Activated naive CD4-positive, alpha-beta T cell treated with anti-CD3 and anti-CD28 coated beads, Interleukin-2, amount 50 U/mL, for 72 hours (primary cell): ENCODE results near the gene PTPRR. TPM values are rescaled to one million over a fixed set of nuclear protein-coding genes. Genes with fewer than 3 reads are reported as not detected.

Experiments
- ATAC-seq, 2 donors: fragments of 150-1000 bp; cut with Tn5 transposase; 2 replicates each; pipeline ENCODE4 v1.10.0; 2021; ENCODE audit warnings: mild to moderate bottlenecking in 2 of 2, moderate library complexity in 2 of 2
- DNase-seq, 2 donors: peaks; one replicate each; pipeline ENCODE4 v3.0.0; 2021 to 2022; ENCODE audit warnings: low spot score in 2 of 2
- H3K27ac Mint-ChIP-seq, 2 donors: one replicate each; pipeline ENCODE4 v1.8.0; 2022; ENCODE audit warnings: mild to moderate bottlenecking in 2 of 2, mixed read lengths in 2 of 2
- H3K36me3 Mint-ChIP-seq, 2 donors: one replicate each; pipeline ENCODE4 v1.8.0; 2022; ENCODE audit warnings: mixed read lengths in 2 of 2
- H3K9me3 Mint-ChIP-seq, 2 donors: one replicate each; pipeline ENCODE4 v1.8.0; 2022; ENCODE audit warnings: mixed read lengths in 2 of 2
- total RNA-seq, 2 donors: library from RNA; stranded (reverse); gene quantifications; one replicate each; pipeline ENCODE4 v1.2.3, GENCODE V29; 2022

The PTPRR gene
- total RNA-seq, 2 donors from 2014 or later = not detected

DNA sequence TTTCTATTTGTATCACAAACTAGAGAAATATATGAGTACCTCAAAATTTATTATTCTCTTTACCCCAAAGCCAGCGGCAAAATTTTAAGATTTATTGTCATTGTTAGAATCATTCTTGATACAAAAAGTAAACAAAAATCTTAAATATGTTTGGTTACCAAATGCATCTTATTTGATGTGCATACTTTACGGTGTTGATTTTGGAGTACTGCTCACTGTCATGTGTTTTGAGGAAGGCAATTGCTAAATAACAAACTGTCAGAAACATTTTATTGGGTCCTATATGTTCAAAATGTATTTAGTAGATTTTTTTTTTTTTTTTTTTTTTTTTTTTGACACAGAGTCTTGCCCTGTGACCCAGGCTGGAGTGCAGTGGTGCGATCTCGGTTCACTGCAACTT lies 124.9 kb downstream of the PTPRR start:
- peaks cover 0 to 6% of the 10 kb centered on the region in 2 donors for H3K9me3 Mint-ChIP-seq
- DNase-seq (no peak), ATAC-seq (no peak)
- H3K36me3 Mint-ChIP-seq = no peaks in the 10 kb centered on the region
- H3K27ac Mint-ChIP-seq = no peak overlapping the region

DNA sequence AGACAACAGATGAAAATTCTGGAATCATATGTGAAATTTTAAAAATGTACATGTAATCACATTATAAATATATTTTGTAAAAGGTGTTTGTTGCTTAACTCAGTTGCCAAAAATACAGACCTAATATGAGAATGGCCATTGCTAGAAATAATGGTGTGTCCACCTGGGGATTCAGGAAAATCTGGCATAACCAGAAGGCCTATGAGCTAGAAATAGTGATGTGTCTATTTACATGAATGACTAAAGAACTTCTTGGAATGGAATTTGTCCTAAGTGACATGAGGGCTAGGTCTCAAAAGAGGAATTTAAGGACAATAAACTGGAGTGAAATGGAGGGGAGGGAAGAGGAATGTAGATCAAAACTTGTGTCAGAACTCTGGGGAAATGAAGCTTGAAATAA lies 126.4 kb downstream of the PTPRR start:
- ATAC-seq (no peak), DNase-seq (no peak)
- H3K9me3 Mint-ChIP-seq = peaks cover 0 to 6% of the 10 kb centered on the region in 2 donors
- no peaks in the 10 kb centered on the region for H3K36me3 Mint-ChIP-seq
- H3K27ac Mint-ChIP-seq = no peak overlapping the region

DNA sequence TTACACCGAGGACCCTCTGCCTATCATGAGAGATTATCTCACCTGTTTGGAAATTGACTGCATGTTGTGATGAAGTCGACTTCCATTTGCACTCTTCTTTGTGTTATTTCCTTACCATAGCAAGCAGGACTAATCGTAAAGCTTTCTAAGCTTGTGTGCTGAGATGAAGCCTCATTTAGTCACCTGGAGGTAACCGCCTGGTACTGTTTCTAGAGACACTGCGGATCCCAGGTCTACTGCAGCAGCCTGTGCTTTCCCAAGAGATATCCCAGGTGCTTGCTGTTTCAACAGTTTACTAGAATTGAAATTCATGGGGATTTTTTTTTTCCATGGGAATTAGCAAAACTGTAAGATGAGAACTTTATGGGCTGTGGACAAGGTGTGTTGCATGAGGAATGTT lies 131.8 kb downstream of the PTPRR start:
- Mint-ChIP-seq H3K36me3 (no peaks in the 10 kb centered on the region), H3K27ac (no peak overlapping the region), H3K9me3 (no peaks in the 10 kb centered on the region)
- ATAC-seq (no peak), DNase-seq (no peak)

DNA sequence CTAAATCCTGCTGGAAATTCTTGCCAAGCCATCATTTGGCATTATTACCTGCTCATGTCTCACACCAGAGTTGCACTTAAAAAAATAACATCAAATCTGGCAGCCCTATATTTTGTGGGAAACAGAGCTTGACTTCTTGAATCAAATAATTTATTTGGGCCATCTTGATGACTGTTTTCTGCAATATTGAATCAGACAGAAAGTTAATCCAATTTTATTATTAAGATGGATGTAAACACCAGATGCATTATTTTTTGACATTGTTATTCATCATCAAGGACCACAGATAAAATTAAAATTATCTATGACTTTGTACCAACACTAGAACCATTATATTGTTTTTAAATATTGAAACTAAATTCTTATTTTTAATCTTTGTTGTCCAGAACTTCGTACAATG lies 132.9 kb downstream of the PTPRR start:
- ATAC-seq (no peak), DNase-seq (no peak)
- no peak overlapping the region for H3K27ac Mint-ChIP-seq
- no peaks in the 10 kb centered on the region for H3K9me3 Mint-ChIP-seq
- H3K36me3 Mint-ChIP-seq = no peaks in the 10 kb centered on the region

DNA sequence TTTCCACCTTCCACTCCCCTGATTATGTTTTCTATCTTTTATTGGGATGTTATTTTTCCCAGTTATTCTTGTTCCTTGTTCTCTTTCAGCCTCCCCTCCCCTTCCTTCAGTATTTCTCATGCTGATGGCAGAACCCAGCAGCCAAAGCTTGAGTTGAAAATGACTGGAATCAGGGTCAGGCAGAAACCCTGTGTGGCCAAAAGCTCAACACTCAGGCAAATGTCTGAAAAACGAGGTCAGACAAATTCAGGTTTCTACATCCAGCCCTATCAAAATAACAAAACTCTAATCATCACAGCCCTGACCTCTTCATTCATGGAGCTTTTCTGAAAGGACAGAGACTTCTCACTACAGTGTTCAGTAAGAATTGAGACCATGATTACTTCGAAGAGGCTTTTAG lies 134.6 kb downstream of the PTPRR start:
- DNase-seq = no peak
- Mint-ChIP-seq H3K27ac (no peak overlapping the region), H3K9me3 (no peaks in the 10 kb centered on the region), H3K36me3 (no peaks in the 10 kb centered on the region)
- no peak for ATAC-seq

DNA sequence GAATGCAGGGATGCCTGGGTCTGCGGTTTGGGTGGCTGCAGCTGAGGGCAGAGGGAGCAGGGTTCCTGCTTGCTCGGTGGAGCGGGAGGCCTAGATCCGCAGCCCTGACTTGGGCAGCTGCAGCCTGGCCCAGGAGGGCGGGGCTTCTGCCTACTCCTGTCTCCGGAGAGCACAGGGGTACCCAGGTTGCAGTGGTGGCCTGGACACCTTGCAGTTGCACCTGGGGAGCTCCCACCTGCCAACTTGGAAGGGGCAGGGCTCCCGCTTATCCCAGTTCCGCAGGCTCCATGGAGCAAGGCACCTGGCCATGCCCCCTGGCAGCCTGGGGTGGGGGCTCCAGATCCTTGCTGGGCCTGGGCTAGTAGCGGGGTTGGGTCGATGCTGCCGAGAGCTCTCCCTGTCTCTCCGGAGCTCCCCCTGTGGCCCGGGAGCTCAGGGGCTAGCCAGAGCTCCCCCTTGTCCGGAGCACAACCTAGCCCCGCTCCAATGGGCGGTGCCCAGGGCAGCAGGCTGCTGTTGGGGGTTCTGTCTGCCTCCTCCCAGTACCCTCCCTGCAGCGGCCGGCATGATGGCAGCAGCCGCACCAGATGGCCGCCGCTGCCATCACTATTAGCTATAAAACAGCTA lies 136.4 kb downstream of the PTPRR start:
- ATAC-seq (no peak), DNase-seq (no peak)
- Mint-ChIP-seq H3K36me3 (no peaks in the 10 kb centered on the region), H3K9me3 (no peaks in the 10 kb centered on the region), H3K27ac (no peak overlapping the region)

DNA sequence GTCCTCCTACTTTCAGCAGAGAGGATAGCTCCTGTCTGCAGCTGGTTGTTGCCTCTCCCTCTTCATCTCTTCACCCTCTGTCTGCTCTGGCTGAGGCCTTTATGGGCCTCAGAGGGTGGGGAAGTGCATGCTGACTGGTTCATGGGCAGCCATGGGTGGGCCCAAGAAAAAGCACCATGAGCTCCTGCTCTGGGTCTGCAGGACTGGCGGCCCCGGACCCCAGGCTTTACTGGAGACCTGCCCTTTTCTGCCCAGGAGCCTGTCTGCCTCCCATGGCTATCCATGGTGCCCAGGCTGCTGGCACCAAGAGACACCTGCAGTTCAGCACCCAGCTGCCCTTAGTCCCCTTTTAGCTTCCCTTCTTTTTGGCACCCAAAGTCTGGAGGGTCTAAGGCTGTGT lies 137.1 kb downstream of the PTPRR start:
- H3K36me3 Mint-ChIP-seq = no peaks in the 10 kb centered on the region
- no peak for DNase-seq
- no peaks in the 10 kb centered on the region for H3K9me3 Mint-ChIP-seq
- no peak overlapping the region for H3K27ac Mint-ChIP-seq
- ATAC-seq = no peak

DNA sequence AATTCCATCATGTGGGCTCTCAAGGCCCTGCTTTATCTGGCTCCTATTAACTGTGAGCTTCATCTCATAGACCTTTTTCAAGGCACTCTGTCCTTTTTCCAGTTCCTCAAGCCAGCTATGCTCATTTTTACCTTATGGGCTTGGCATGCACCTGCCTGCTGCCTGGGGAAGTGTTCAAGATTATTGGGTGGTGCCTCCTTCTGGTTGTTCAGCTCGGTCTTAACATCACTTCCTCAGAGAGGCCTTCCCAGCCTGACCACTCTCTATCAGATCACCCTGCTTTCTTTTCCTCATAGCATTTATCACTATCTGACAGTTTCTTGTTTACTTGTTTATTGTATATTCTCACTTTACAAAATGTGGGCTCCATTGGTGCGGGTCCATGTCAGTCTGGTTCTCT lies 141.3 kb downstream of the PTPRR start:
- DNase-seq = no peak
- no peak for ATAC-seq
- H3K27ac Mint-ChIP-seq = no peak overlapping the region
- H3K36me3 Mint-ChIP-seq = no peaks in the 10 kb centered on the region
- H3K9me3 Mint-ChIP-seq = peaks cover 0 to 4% of the 10 kb centered on the region in 2 donors

DNA sequence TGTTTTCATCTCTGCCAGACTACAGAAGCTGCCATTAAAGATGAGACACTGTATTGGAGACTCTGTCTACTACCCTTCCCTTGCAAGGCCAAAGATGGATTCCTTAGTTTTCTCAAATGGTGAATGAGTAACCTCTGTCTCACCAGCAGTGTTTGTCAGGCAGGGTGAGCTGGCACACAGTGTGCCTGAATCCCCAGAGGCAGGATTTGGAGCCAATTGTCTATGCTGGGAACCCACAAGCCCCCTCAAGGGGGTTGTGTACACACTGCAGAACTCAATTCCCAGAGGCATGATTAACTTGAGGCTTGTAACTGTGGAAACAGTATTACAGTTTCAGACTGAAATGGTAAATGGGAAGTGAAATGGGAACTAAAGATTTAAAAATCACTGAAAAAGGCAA lies 146.5 kb downstream of the PTPRR start:
- no peak overlapping the region for H3K27ac Mint-ChIP-seq
- ATAC-seq (no peak), DNase-seq (no peak)
- H3K36me3 Mint-ChIP-seq = no peaks in the 10 kb centered on the region
- H3K9me3 Mint-ChIP-seq = peaks cover 0 to 7% of the 10 kb centered on the region in 2 donors

DNA sequence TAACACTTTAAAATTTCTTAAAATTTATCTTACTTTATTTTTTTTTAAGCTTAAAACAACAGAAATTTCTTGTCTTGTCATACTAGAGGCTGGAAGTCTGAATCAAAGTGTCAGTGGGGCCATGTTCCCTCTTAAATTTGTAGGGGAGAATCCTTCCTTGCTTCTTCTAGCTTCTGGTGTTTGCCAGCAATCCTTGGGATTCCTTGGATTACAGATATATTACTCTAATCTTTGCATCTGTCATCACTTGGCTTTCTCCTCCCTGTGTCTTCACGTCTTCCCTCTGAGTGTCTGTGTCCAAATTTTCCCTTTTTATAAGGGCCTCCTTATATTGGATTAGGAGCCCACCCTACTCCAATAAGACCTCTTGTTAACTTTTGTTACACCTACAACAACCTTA lies 147.7 kb downstream of the PTPRR start:
- no peak overlapping the region for H3K27ac Mint-ChIP-seq
- H3K36me3 Mint-ChIP-seq = no peaks in the 10 kb centered on the region
- peaks cover 0 to 7% of the 10 kb centered on the region in 2 donors for H3K9me3 Mint-ChIP-seq
- DNase-seq = no peak
- ATAC-seq = no peak

DNA sequence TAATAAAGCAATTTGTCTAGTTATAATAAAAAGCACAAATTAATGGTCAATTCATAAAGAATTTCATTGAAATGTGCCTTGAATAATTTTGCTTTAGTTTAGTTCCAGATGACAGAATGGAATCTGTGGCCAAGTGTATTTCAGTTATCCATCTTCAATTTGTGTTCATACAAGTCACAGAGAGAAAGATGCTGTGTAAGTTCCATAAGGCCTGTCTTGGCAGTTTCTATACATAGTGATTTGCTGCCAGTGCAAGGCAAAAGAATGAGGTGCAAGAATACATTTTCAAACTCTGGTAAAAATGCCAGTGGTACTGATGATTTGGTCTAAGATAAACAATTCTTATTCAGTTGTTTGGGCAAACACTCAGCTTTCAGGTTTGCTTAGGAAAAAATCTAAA lies 149.0 kb downstream of the PTPRR start:
- no peaks in the 10 kb centered on the region for H3K36me3 Mint-ChIP-seq
- no peak for ATAC-seq
- peaks cover 0 to 7% of the 10 kb centered on the region in 2 donors for H3K9me3 Mint-ChIP-seq
- DNase-seq = no peak
- no peak overlapping the region for H3K27ac Mint-ChIP-seq

DNA sequence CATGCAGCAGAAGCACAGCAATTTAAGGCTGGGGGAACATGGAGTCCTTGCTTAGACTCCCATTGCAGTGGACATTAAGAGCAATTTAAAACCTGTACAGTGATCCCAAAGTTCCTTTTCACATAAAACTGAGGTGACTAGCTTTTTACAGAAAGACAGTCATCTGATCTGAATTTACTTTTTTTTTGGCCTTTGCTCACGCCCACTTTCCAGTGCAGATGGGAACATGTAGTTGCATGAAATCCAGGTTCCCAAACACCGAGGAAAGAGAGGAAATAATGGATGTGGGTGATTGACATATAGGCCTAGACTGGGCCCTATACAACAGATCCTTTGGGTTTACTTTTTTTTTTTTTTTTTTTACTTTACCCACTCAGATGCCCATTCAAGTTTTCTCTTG lies 156.9 kb downstream of the PTPRR start:
- Mint-ChIP-seq H3K36me3 (peaks cover 0 to 5% of the 10 kb centered on the region in 2 donors), H3K27ac (no peak overlapping the region), H3K9me3 (no peaks in the 10 kb centered on the region)
- DNase-seq (no peak), ATAC-seq (no peak)

DNA sequence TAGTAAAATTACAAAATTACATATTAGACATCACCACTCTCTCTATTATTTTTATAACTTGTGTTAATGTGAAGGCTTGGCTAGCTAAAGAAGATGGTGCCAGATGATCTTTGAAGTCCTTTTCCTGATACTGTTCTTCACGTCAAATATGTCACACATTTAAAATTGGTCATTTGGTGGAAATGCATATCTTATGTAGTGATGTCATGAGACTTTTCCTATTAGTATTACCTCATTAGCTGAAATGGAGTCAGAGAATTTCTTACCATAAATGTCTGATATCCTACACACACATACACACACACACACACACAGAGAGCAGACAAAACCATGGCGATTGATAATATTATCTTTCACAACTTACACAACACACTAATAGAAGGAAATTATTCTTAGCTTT lies 158.5 kb downstream of the PTPRR start:
- Mint-ChIP-seq H3K36me3 (peaks cover 0 to 5% of the 10 kb centered on the region in 2 donors), H3K9me3 (no peaks in the 10 kb centered on the region), H3K27ac (no peak overlapping the region)
- ATAC-seq (no peak), DNase-seq (no peak)

DNA sequence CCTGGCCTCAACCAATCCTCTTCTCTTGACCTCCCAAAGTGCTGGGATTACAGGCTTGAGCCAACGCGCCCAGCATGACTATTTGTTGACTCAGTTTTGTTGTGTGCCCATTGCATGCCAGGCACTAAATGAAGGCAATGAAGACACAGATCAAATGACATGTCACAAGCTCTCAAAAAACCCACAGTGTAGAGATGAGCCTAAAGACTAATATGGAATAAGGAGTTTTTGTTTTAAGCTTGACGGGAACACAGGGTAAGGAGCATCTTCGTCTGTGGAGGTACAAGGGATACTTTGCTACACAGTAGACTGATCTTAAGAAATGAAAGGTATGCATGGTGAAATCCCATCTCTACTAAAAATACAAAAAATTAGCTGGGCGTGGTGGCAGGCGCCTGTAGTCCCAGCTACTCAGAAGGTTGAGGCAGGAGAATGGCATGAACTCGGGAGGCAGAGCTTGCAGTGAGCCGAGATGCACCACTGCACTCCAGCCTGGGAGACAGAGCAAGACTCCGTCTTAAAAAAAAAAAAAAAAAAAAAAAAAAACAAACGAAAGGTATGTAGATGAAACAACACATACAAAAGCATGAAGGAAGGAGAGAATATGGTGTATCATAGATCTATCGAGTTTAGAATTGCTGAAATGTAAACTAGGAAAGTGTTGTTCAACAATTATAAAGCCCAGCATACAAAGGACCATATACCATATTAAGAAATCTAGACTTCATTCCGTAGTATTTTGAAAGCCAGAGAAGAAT lies 161.2 kb downstream of the PTPRR start:
- no peaks in the 10 kb centered on the region for H3K36me3 Mint-ChIP-seq
- ATAC-seq (no peak), DNase-seq (no peak)
- no peaks in the 10 kb centered on the region for H3K9me3 Mint-ChIP-seq
- H3K27ac Mint-ChIP-seq = no peak overlapping the region

DNA sequence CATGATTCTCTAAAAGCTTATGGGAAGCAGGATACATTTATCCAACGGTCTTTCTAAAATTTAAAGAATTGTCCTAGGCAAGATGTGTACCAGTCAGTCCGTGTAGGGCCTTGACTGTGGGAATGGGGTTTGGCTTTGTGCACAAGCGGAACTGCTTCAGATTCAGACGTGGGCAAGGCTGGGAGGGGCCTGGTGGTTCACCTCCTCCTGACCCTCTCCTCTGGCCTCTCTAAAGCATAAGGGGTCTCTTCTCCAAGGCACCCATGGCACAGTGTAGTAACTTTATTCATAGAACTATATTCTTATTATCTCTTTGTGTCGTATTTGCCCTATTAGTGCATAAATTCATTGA lies 162.1 kb downstream of the PTPRR start:
- Mint-ChIP-seq H3K36me3 (no peaks in the 10 kb centered on the region), H3K27ac (no peak overlapping the region), H3K9me3 (no peaks in the 10 kb centered on the region)
- no peak for DNase-seq
- no peak for ATAC-seq

DNA sequence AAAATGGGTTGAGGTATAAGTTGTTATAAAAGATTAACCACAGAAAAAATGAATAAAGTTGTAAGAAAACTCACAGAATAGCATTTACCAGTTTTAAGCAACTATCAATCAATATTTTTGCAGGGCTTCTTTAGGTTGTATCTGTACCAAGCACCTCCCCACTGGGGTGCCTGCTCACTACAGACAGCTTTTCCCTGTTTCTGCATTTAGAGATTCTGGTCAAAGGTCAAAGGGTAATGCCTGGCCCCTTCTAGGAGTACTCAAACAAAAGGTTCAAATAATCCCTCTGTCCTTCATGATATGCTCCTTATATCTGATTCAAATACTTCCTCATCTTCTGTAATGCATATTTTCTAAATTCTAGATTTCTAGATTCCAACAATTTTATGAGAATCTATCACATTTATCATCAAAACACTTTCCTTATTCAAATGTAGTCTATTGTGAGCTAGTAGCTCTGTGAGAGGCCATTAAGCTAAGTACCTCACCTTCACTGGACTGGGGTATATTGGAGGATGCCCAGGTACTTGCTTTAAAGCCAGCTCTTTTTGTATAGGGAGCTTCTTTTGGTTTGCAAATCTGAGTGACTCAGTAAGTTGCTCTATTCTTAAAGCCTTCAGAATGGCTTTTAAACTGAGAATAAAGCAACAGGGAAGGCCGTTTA lies 162.6 kb downstream of the PTPRR start:
- Mint-ChIP-seq H3K27ac (no peak overlapping the region), H3K9me3 (no peaks in the 10 kb centered on the region), H3K36me3 (no peaks in the 10 kb centered on the region)
- ATAC-seq (no peak), DNase-seq (no peak)

DNA sequence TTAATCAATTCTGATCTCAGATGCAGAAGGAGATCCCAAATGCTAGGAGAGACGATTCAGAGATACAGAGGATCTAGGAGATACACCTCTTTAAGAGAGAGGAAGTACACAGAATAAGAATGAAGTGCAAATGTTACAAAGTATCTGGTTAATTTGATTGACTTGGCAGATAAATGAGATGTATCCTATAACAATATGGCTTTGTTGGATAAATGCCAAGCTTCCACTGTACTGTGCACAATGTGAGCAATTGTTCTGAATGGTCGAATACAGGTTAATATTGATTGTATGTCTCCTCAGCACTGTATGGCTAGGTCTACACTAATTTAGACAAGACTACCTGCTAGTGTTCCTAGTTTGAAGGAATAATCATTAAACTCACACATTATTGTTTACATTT lies 163.7 kb downstream of the PTPRR start:
- H3K36me3 Mint-ChIP-seq = no peaks in the 10 kb centered on the region
- ATAC-seq = no peak
- H3K27ac Mint-ChIP-seq = no peak overlapping the region
- no peak for DNase-seq
- H3K9me3 Mint-ChIP-seq = no peaks in the 10 kb centered on the region

DNA sequence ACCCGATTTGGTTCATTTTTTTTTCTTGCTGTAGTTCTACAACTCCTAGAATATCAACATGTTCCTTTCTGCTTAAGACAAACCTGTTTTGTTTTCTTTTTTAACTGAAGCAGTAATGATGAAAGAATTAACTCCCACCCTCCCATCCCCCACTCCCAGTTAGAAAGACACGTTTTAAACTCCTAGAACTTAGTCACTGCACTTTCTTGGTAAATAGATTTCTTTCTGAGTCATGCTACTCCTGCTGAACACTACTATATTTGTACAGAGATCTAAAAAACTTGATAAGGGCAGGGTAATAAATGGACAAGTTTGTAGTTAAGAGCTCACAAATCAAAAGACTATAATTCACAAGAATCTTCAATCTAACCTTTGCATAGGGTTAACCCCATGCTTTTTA lies 164.4 kb downstream of the PTPRR start:
- DNase-seq (no peak), ATAC-seq (no peak)
- Mint-ChIP-seq H3K27ac (no peak overlapping the region), H3K9me3 (no peaks in the 10 kb centered on the region), H3K36me3 (no peaks in the 10 kb centered on the region)
